Endodermal cell (in vitro differentiated cells): ENCODE data around the gene RHOH. TPM values are rescaled to one million over a fixed set of nuclear protein-coding genes. Genes with fewer than 3 reads are reported as not detected.

ENCODE experiments used
- DNase-seq: peaks from one replicate; pipeline ENCODE4 v3.0.0-alpha.2; 2017
- H3K27ac ChIP-seq: 2 replicates; pipeline ENCODE4 v1.5.1; 2013; ENCODE audit warnings: mild to moderate bottlenecking, low read depth, low read length, moderate library complexity
- H3K27me3 ChIP-seq: 2 replicates; pipeline ENCODE4 v1.6.1; 2013; ENCODE audit warnings: mild to moderate bottlenecking, low read length, moderate library complexity; ENCODE audit not compliant: insufficient read depth, control insufficient read depth, poor library complexity, severe bottlenecking
- H3K36me3 ChIP-seq: 2 replicates; pipeline ENCODE4 v1.7.0; 2013; ENCODE audit warnings: mild to moderate bottlenecking, low read length, moderate library complexity; ENCODE audit not compliant: control insufficient read depth, insufficient read depth
- H3K4me1 ChIP-seq: one replicate; pipeline ENCODE4 v1.7.0; 2013; ENCODE audit warnings: low read length; ENCODE audit not compliant: control insufficient read depth, insufficient read depth
- H3K4me3 ChIP-seq: 2 replicates; pipeline ENCODE4 v1.5.1; 2013; ENCODE audit warnings: mild to moderate bottlenecking, low read length, moderate library complexity
- H3K9ac ChIP-seq: 2 replicates; pipeline ENCODE4 v1.6.1; 2013; ENCODE audit warnings: mild to moderate bottlenecking, low read length, moderate library complexity; ENCODE audit not compliant: poor library complexity, severe bottlenecking; ENCODE audit errors: extremely low read depth
- H3K9me3 ChIP-seq: 2 replicates; pipeline ENCODE4 v1.6.1; 2013; ENCODE audit warnings: mild to moderate bottlenecking, low read length, moderate library complexity; ENCODE audit not compliant: control insufficient read depth
- H3K27ac Mint-ChIP-seq: 2 replicates; pipeline ENCODE4 v1.8.0; 2020; ENCODE audit warnings: mixed read lengths
- H3K27me3 Mint-ChIP-seq: 2 replicates; pipeline ENCODE4 v1.8.0; 2021; ENCODE audit warnings: mild to moderate bottlenecking, mixed read lengths; ENCODE audit not compliant: insufficient read depth
- H3K36me3 Mint-ChIP-seq: 2 replicates; pipeline ENCODE4 v1.8.0; 2020; ENCODE audit warnings: low read depth, mixed read lengths
- H3K4me1 Mint-ChIP-seq: 2 replicates; pipeline ENCODE4 v1.8.0; 2020; ENCODE audit warnings: mixed read lengths
- H3K4me3 Mint-ChIP-seq: 2 replicates; pipeline ENCODE4 v1.8.0; 2020; ENCODE audit warnings: mild to moderate bottlenecking, moderate library complexity, mixed read lengths
- H3K9me3 Mint-ChIP-seq: 2 replicates; pipeline ENCODE4 v1.8.0; 2020; ENCODE audit warnings: mild to moderate bottlenecking, mixed read lengths
- WGBS, 2 experiments: methylation state at CpG; one replicate each; pipeline versions ENCODE4 v1.1.5 to v1.1.7; 2013; ENCODE audit warnings: missing lambda C conversion rate in 2 of 2, mixed read lengths in 1 of 2; ENCODE audit not compliant: insufficient coverage in 1 of 2, insufficient read length in 1 of 2; 5-methylcytosine and 5-hydroxymethylcytosine counted together
- total RNA-seq, 2 donors: library from RNA; stranded (reverse); fragmentation: NEBNext Ultra II Directional in 1 of 2; extraction: Animal tissue kit (Norgen Biotek cat#: 25700) in 1 of 2; gene quantifications; 2 replicates in 1 of 2; 3 replicates in 1 of 2; pipeline ENCODE4 v1.2.1, GENCODE V29; 2021
- TF ChIP-seq, protein P1 (sequence below): fragments of 200-600 bp; sonication (generic); conservative IDR thresholded peaks from 2 replicates; pipeline ENCODE4 v1.5.0; 2021; ENCODE audit warnings: antibody characterized with exemption, mild to moderate bottlenecking

The RHOH gene
- total RNA-seq, 2 donors from 2014 or later, result 2.9 to 9.4 TPM

DNA sequence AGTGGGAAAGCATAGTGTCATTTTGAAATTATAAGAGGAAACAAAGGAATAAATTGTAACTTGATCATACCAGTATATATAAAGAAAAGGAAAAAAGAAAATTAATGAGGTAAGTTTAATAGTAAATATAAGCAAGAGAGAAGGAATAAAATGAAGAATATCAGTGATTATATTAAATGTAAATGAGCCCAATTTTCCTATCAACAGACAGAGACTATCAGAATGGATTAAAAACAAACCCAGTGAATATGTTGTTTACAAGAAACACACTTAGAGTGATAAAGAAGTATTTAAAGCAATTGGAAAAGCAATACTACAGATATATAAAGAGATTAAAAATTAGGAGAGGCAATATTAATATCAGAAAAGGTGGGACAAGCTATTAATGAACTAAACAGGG lies 28.8 kb upstream of the RHOH start:
- H3K36me3 Mint-ChIP-seq, result peaks cover 18% of the 10 kb centered on the region

GRCh38 chr4:40170588-40170987 lies 26.2 kb upstream of the RHOH start:
- Mint-ChIP-seq H3K4me1 (peaks cover 4% of the 10 kb centered on the region), H3K36me3 (peaks cover 16% of the 10 kb centered on the region), H3K27me3 (no peaks in the 10 kb centered on the region), H3K4me3 (no peak overlapping the region), H3K9me3 (peaks cover 9% of the 10 kb centered on the region), H3K27ac (no peak overlapping the region)
- no peak for DNase-seq
- Histone ChIP-seq H3K9ac (no peak overlapping the region), H3K27ac (no peak overlapping the region), H3K36me3 (peaks cover 17% of the 10 kb centered on the region), H3K4me3 (no peak overlapping the region), H3K27me3 (no peaks in the 10 kb centered on the region), H3K9me3 (peaks cover 19% of the 10 kb centered on the region), H3K4me1 (no peaks in the 10 kb centered on the region)
- TF ChIP-seq, protein P1, sequence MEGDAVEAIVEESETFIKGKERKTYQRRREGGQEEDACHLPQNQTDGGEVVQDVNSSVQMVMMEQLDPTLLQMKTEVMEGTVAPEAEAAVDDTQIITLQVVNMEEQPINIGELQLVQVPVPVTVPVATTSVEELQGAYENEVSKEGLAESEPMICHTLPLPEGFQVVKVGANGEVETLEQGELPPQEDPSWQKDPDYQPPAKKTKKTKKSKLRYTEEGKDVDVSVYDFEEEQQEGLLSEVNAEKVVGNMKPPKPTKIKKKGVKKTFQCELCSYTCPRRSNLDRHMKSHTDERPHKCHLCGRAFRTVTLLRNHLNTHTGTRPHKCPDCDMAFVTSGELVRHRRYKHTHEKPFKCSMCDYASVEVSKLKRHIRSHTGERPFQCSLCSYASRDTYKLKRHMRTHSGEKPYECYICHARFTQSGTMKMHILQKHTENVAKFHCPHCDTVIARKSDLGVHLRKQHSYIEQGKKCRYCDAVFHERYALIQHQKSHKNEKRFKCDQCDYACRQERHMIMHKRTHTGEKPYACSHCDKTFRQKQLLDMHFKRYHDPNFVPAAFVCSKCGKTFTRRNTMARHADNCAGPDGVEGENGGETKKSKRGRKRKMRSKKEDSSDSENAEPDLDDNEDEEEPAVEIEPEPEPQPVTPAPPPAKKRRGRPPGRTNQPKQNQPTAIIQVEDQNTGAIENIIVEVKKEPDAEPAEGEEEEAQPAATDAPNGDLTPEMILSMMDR, result no peak

More for the DNA sequence above, 28.8 kb upstream of the RHOH start:
- H3K4me1 Mint-ChIP-seq, result peaks cover 13% of the 10 kb centered on the region
- H3K27me3 Mint-ChIP-seq, result no peaks in the 10 kb centered on the region
- Histone ChIP-seq H3K9me3 (peaks cover 19% of the 10 kb centered on the region), H3K27me3 (no peaks in the 10 kb centered on the region), H3K4me3 (peak overlapping the region; percentile 34), H3K4me1 (no peaks in the 10 kb centered on the region), H3K27ac (no peak overlapping the region), H3K9ac (no peak overlapping the region), H3K36me3 (peaks cover 17% of the 10 kb centered on the region)
- TF ChIP-seq, protein P1, result no peak
- H3K27ac Mint-ChIP-seq, result no peak overlapping the region
- DNase-seq, result no peak
- no peak overlapping the region for H3K4me3 Mint-ChIP-seq
- H3K9me3 Mint-ChIP-seq, result peaks cover 9% of the 10 kb centered on the region

- no peak overlapping the region for H3K9ac ChIP-seq
- no peaks in the 10 kb centered on the region for H3K4me1 ChIP-seq
- no peak overlapping the region for H3K27ac ChIP-seq
- H3K9me3 ChIP-seq, result no peaks in the 10 kb centered on the region
- peaks cover 1% of the 10 kb centered on the region for H3K36me3 Mint-ChIP-seq
- TF ChIP-seq, protein P1, result no peak
- H3K9me3 Mint-ChIP-seq, result peaks cover 1% of the 10 kb centered on the region
- H3K4me3 ChIP-seq, result no peak overlapping the region
- no peaks in the 10 kb centered on the region for H3K27me3 ChIP-seq
- H3K27me3 Mint-ChIP-seq, result no peaks in the 10 kb centered on the region
- 93 to 98% methylated on average over 4 of the region's 4 CpGs for WGBS, 2 experiments
- no peaks in the 10 kb centered on the region for H3K36me3 ChIP-seq
- no peaks in the 10 kb centered on the region for H3K4me1 Mint-ChIP-seq
- H3K27ac Mint-ChIP-seq, result no peak overlapping the region
- DNase-seq, result no peak
- H3K4me3 Mint-ChIP-seq, result no peak overlapping the region
Measured at GRCh38 chr4:40173470-40173875, 23.4 kb upstream of the RHOH start.
